Liver (tissue), 9 donors: ENCODE measurements around the gene CREBBP. TPM values are rescaled to one million over a fixed set of nuclear protein-coding genes. Genes with fewer than 3 reads are reported as not detected.
A peak's percentile ranks its signal among the peaks of the same experiment; 100 is the strongest.

Source experiments
- DNase-seq: peaks from one replicate; pipeline ENCODE4 v3.0.0-alpha.2; 2017; ENCODE audit warnings: low spot score
- H3K27ac ChIP-seq, 2 donors: one replicate each; pipeline ENCODE4 v1.7.0; 2013; ENCODE audit warnings: inconsistent platforms in 2 of 2, low read length in 2 of 2, control low read depth in 1 of 2, low read depth in 1 of 2, mild to moderate bottlenecking in 1 of 2
- H3K27me3 ChIP-seq, 4 donors: one replicate each; pipeline versions ENCODE4 v1.6.1 to v1.7.0; 2013; ENCODE audit warnings: low read length in 3 of 4, inconsistent platforms in 1 of 4, mild to moderate bottlenecking in 1 of 4, moderate library complexity in 1 of 4; ENCODE audit not compliant: control insufficient read depth in 4 of 4, insufficient read depth in 4 of 4
- H3K36me3 ChIP-seq, 4 donors: one replicate each; pipeline versions ENCODE4 v1.6.1 to v1.7.0; 2013; ENCODE audit warnings: low read length in 3 of 4, mild to moderate bottlenecking in 3 of 4, low read depth in 1 of 4, moderate library complexity in 1 of 4; ENCODE audit not compliant: control insufficient read depth in 4 of 4, insufficient read depth in 3 of 4
- H3K4me1 ChIP-seq, 4 donors: one replicate each; pipeline versions ENCODE4 v1.6.1 to v1.7.0; 2013; ENCODE audit warnings: low read length in 3 of 4, mild to moderate bottlenecking in 3 of 4, moderate library complexity in 1 of 4; ENCODE audit not compliant: control insufficient read depth in 4 of 4, insufficient read depth in 4 of 4
- H3K4me3 ChIP-seq, 3 donors: one replicate each; pipeline versions ENCODE4 v1.6.1 to v1.7.0; 2013; ENCODE audit warnings: low read length in 3 of 3, control low read depth in 1 of 3, low read depth in 1 of 3, mild to moderate bottlenecking in 1 of 3
- H3K9ac ChIP-seq, 2 donors: one replicate each; pipeline ENCODE4 v1.7.0; 2013; ENCODE audit warnings: low read length in 2 of 2, mild to moderate bottlenecking in 2 of 2, moderate library complexity in 2 of 2, control low read depth in 1 of 2, low read depth in 1 of 2
- H3K9me3 ChIP-seq, 4 donors: one replicate each; pipeline versions ENCODE4 v1.6.1 to v1.7.0; 2013; ENCODE audit warnings: low read length in 3 of 4; ENCODE audit not compliant: control insufficient read depth in 4 of 4
- EGR1 ChIP-seq, 2 donors: IDR thresholded peaks; 2 replicates each; pipeline ENCODE4 v1.6.1; 2016 to 2018; ENCODE audit warnings: antibody characterized with exemption in 2 of 2, low read depth in 2 of 2
- FOXA2 ChIP-seq: IDR thresholded peaks from 2 replicates; pipeline ENCODE4 v1.6.1; 2016; ENCODE audit warnings: antibody characterized with exemption
- HNF4A ChIP-seq, 2 donors: conservative IDR thresholded peaks; 2 replicates each; pipeline ENCODE4 v1.6.1; 2016; ENCODE audit warnings: antibody characterized with exemption in 2 of 2, mild to moderate bottlenecking in 2 of 2
- HNF4G ChIP-seq: IDR thresholded peaks from 2 replicates; pipeline ENCODE4 v1.6.1; 2016; ENCODE audit warnings: antibody characterized with exemption
- NR2F2 ChIP-seq: IDR thresholded peaks from 2 replicates; pipeline ENCODE4 v1.6.1; 2016; ENCODE audit warnings: antibody characterized with exemption
- RAD21 ChIP-seq, 2 donors: IDR thresholded peaks; 2 replicates each; pipeline ENCODE4 v1.6.1; 2016; ENCODE audit warnings: antibody characterized with exemption in 2 of 2, mild to moderate bottlenecking in 2 of 2
- RXRA ChIP-seq, 2 donors: IDR thresholded peaks; 2 replicates each; pipeline ENCODE4 v1.6.1; 2017 to 2018; ENCODE audit warnings: antibody characterized with exemption in 2 of 2, mild to moderate bottlenecking in 1 of 2
- WGBS: extraction: QIAGEN DNeasy Blood & Tissue Kit; methylation state at CpG from one replicate; pipeline ENCODE4 v1.1.7; 2013; 5-methylcytosine and 5-hydroxymethylcytosine counted together
- polyA plus RNA-seq, 2 donors: library from polyadenylated mRNA; stranded (reverse) in 1 of 2; unstranded in 1 of 2; fragments of 200-250 nt in 1 of 2; fragments of >200 nt in 1 of 2; fragmentation: Nextera tagmentation in 1 of 2; extraction: Ambion mirVana in 1 of 2; gene quantifications; one replicate each; pipeline versions ENCODE4 v1.2.1 to v1.2.3, GENCODE V29; 2013 to 2015
- total RNA-seq, 2 donors: library from RNA; depleted of rRNA; stranded (reverse); fragments of >200 nt; gene quantifications; one replicate each; pipeline ENCODE4 v1.2.3, GENCODE V29; 2014
- TF ChIP-seq, protein P1 (sequence below): fragments of 150-350 bp; IDR thresholded peaks from 2 replicates; pipeline ENCODE4 v1.5.1; 2017; ENCODE audit warnings: improper control_type of control experiment, low read depth, low read length; ENCODE audit not compliant: missing input control
- TF ChIP-seq, protein P2 (sequence below): IDR thresholded peaks from 2 replicates; pipeline ENCODE4 v1.6.1; 2016; ENCODE audit warnings: antibody characterized with exemption
- TF ChIP-seq, protein P3 (sequence below): IDR thresholded peaks from 2 replicates; pipeline ENCODE4 v1.6.1; 2016; ENCODE audit warnings: antibody characterized with exemption, mild to moderate bottlenecking
- donor health status: healthy.
- donor health status: healthy.
- donor health status: healthy.
- donor health status: healthy.
- donor health status: healthy.

CREBBP gene
- total and polyA plus RNA-seq, 4 donors, result 7.0 to 25.8 (median 19.5) TPM

DNA sequence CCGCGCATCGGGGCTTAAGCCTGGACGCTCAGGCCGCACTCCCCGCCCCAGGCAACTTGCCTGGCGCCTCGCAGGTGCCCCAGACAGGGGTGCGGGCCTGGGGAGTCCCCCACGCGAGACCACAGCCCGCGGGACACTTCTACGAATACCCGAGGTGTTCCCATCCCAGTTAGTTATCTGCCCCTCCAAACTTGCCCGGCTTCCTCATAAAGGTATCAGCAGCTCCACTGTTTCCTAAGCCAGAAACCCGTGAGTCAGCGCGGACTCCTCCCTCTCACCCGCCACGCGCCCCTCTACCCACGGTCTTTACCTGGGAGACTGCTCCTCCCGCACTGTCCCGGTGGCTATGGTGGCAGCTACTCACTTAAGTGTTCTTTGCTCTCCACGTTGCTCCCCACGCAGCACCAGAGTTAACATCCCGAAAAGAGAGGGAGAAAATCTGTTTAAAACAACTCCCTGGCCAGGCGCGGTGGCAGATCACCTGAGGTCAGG is 1.0 kb upstream of the CREBBP start:
- Histone ChIP-seq H3K4me1 (peaks cover 10 to 41% (median 32%) of the 10 kb centered on the region in 4 donors), H3K27me3 (no peaks in the 10 kb centered on the region), H3K4me3 (peak overlapping the region in 2 of 3 donors; percentile 55 to 97), H3K9me3 (no peaks in the 10 kb centered on the region), H3K27ac (no peak overlapping the region), H3K36me3 (no peaks in the 10 kb centered on the region), H3K9ac (no peak overlapping the region)
- no peak for TF ChIP-seq FOXA2
- TF ChIP-seq, protein P1, sequence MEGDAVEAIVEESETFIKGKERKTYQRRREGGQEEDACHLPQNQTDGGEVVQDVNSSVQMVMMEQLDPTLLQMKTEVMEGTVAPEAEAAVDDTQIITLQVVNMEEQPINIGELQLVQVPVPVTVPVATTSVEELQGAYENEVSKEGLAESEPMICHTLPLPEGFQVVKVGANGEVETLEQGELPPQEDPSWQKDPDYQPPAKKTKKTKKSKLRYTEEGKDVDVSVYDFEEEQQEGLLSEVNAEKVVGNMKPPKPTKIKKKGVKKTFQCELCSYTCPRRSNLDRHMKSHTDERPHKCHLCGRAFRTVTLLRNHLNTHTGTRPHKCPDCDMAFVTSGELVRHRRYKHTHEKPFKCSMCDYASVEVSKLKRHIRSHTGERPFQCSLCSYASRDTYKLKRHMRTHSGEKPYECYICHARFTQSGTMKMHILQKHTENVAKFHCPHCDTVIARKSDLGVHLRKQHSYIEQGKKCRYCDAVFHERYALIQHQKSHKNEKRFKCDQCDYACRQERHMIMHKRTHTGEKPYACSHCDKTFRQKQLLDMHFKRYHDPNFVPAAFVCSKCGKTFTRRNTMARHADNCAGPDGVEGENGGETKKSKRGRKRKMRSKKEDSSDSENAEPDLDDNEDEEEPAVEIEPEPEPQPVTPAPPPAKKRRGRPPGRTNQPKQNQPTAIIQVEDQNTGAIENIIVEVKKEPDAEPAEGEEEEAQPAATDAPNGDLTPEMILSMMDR, result no peak
- no peak for TF ChIP-seq RXRA (IDR thresholded peaks at IDR 0.05)
- TF ChIP-seq, protein P2, sequence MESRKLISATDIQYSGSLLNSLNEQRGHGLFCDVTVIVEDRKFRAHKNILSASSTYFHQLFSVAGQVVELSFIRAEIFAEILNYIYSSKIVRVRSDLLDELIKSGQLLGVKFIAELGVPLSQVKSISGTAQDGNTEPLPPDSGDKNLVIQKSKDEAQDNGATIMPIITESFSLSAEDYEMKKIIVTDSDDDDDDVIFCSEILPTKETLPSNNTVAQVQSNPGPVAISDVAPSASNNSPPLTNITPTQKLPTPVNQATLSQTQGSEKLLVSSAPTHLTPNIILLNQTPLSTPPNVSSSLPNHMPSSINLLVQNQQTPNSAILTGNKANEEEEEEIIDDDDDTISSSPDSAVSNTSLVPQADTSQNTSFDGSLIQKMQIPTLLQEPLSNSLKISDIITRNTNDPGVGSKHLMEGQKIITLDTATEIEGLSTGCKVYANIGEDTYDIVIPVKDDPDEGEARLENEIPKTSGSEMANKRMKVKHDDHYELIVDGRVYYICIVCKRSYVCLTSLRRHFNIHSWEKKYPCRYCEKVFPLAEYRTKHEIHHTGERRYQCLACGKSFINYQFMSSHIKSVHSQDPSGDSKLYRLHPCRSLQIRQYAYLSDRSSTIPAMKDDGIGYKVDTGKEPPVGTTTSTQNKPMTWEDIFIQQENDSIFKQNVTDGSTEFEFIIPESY, result no peak
- TF ChIP-seq EGR1 (IDR thresholded peaks at IDR 0.05; ENCODE audit: low read depth in 2 of 2), result no peak
- no peak for TF ChIP-seq NR2F2
- TF ChIP-seq RAD21 (IDR thresholded peaks at IDR 0.05), result no peak
- no peak for TF ChIP-seq HNF4A (conservative IDR thresholded peaks at IDR 0.05)
- WGBS, result 74% methylated on average over 30 of the region's 30 CpGs
- DNase-seq, result no peak

DNA sequence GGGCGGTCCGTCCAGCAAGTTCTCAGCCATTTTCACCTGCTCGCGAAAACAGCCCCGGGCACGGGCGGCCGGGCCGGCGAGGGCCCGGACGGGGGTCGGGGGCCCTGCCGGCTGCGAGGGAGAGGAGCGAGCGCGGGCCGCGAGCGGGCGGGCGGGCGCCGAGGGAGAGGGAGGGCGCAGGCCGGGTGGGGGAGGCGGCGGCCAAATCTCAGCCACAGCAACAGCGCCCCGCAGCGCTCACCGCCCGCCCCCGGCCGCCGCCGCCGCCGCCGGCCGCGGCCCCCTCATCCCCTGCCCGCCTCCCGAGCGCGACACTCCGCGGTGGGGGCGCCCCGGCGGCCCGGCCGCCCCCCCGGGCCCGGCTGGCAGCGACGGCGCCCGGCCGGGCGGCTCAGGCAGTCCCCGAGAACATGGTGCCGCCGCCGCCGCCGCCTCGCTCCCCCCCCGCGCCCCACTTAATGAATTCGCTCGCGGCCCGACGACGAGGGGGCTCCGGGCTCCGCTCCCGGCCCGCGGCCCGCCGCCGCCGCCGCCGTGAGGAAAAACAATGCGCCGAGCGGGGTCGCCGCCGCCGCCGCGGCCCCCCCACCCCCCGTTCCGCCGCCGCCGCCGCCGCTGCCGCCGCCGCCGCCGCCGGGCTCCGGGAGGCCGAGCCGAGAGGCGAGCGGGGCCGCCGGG is 487 bp downstream of the CREBBP start:
- TF ChIP-seq HNF4G (no peak), RAD21 (IDR thresholded peaks at IDR 0.05) (peak in 1 of 2 donors; percentile 14), EGR1 (IDR thresholded peaks at IDR 0.05; ENCODE audit: low read depth in 2 of 2) (no peak)
- TF ChIP-seq, protein P3, sequence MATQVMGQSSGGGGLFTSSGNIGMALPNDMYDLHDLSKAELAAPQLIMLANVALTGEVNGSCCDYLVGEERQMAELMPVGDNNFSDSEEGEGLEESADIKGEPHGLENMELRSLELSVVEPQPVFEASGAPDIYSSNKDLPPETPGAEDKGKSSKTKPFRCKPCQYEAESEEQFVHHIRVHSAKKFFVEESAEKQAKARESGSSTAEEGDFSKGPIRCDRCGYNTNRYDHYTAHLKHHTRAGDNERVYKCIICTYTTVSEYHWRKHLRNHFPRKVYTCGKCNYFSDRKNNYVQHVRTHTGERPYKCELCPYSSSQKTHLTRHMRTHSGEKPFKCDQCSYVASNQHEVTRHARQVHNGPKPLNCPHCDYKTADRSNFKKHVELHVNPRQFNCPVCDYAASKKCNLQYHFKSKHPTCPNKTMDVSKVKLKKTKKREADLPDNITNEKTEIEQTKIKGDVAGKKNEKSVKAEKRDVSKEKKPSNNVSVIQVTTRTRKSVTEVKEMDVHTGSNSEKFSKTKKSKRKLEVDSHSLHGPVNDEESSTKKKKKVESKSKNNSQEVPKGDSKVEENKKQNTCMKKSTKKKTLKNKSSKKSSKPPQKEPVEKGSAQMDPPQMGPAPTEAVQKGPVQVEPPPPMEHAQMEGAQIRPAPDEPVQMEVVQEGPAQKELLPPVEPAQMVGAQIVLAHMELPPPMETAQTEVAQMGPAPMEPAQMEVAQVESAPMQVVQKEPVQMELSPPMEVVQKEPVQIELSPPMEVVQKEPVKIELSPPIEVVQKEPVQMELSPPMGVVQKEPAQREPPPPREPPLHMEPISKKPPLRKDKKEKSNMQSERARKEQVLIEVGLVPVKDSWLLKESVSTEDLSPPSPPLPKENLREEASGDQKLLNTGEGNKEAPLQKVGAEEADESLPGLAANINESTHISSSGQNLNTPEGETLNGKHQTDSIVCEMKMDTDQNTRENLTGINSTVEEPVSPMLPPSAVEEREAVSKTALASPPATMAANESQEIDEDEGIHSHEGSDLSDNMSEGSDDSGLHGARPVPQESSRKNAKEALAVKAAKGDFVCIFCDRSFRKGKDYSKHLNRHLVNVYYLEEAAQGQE, result no peak
- TF ChIP-seq, protein P2, result no peak
- TF ChIP-seq, protein P1, result no peak
- no peak overlapping the region for H3K9ac ChIP-seq
- peak overlapping the region; percentile 82 to 97 (median 92) for H3K4me3 ChIP-seq
- no peaks in the 10 kb centered on the region for H3K9me3 ChIP-seq
- H3K4me1 ChIP-seq, result peaks cover 10 to 46% (median 38%) of the 10 kb centered on the region in 4 donors
- H3K36me3 ChIP-seq, result no peaks in the 10 kb centered on the region
- peak overlapping the region; percentile 64 to 74 for H3K27ac ChIP-seq
- no peaks in the 10 kb centered on the region for H3K27me3 ChIP-seq
- WGBS, result 1% methylated on average over 117 of the region's 117 CpGs
- peak; percentile 75 for DNase-seq
